ENCODE data around the gene TMED1.

The TMED1 gene

GRCh38 chr19:10809651-10810285 lies 26.2 kb downstream of the TMED1 start:
- no peaks in the 10 kb centered on the region for H3K4me1 ChIP-seq (ENCODE audit: control insufficient read depth, insufficient read depth, low read length)
- WGBS (ENCODE audit: insufficient coverage, insufficient read length), result no CpG with 5 or more reads among the region's 15 CpGs
- no peaks in the 10 kb centered on the region for H3K9me3 ChIP-seq (ENCODE audit: control insufficient read depth, insufficient read depth, low read length)
- H3K27me3 ChIP-seq (ENCODE audit: control insufficient read depth, insufficient read depth, low read length), result no peaks in the 10 kb centered on the region
- no peak overlapping the region for H3K4me3 ChIP-seq (ENCODE audit: low read length)
- peaks cover 15% of the 10 kb centered on the region for H3K36me3 ChIP-seq (ENCODE audit: control insufficient read depth, insufficient read depth, low read length)
- no peak overlapping the region for H3K27ac ChIP-seq (ENCODE audit: low read length)
- DNase-seq (ENCODE audit: low read depth, low spot score), result no peak

GRCh38 chr19:10808937-10809649 lies 26.9 kb downstream of the TMED1 start:
- Histone ChIP-seq H3K36me3 (ENCODE audit: control insufficient read depth, insufficient read depth, low read length) (peaks cover 17% of the 10 kb centered on the region), H3K27me3 (ENCODE audit: control insufficient read depth, insufficient read depth, low read length) (no peaks in the 10 kb centered on the region), H3K27ac (ENCODE audit: low read length) (no peak overlapping the region), H3K9me3 (ENCODE audit: control insufficient read depth, insufficient read depth, low read length) (no peaks in the 10 kb centered on the region), H3K4me3 (ENCODE audit: low read length) (no peak overlapping the region), H3K4me1 (ENCODE audit: control insufficient read depth, insufficient read depth, low read length) (no peaks in the 10 kb centered on the region)
- no CpG with 5 or more reads among the region's 10 CpGs for WGBS (ENCODE audit: insufficient coverage, insufficient read length)
- no peak for DNase-seq (ENCODE audit: low read depth, low spot score)

GRCh38 chr19:10805758-10806247 lies 30.2 kb downstream of the TMED1 start:
- Histone ChIP-seq H3K27ac (ENCODE audit: low read length) (no peak overlapping the region), H3K4me1 (ENCODE audit: control insufficient read depth, insufficient read depth, low read length) (no peaks in the 10 kb centered on the region), H3K27me3 (ENCODE audit: control insufficient read depth, insufficient read depth, low read length) (no peaks in the 10 kb centered on the region), H3K9me3 (ENCODE audit: control insufficient read depth, insufficient read depth, low read length) (no peaks in the 10 kb centered on the region), H3K36me3 (ENCODE audit: control insufficient read depth, insufficient read depth, low read length) (0 out of 2 replicates have a peak, but pooled peaks cover 10% of the 10 kb centered on the region), H3K4me3 (ENCODE audit: low read length) (no peak overlapping the region)
- no peak for DNase-seq (ENCODE audit: low read depth, low spot score)
- no CpG with 5 or more reads among the region's 11 CpGs for WGBS (ENCODE audit: insufficient coverage, insufficient read length)

- no peak for DNase-seq (ENCODE audit: low read depth, low spot score)
- no peaks in the 10 kb centered on the region for H3K4me1 ChIP-seq (ENCODE audit: control insufficient read depth, insufficient read depth, low read length)
- H3K9me3 ChIP-seq (ENCODE audit: control insufficient read depth, insufficient read depth, low read length), result no peaks in the 10 kb centered on the region
- H3K4me3 ChIP-seq (ENCODE audit: low read length), result no peak overlapping the region
- no peaks in the 10 kb centered on the region for H3K27me3 ChIP-seq (ENCODE audit: control insufficient read depth, insufficient read depth, low read length)
- no CpG with 5 or more reads among the region's 11 CpGs for WGBS (ENCODE audit: insufficient coverage, insufficient read length)
- H3K27ac ChIP-seq (ENCODE audit: low read length), result no peak overlapping the region
- 0 out of 2 replicates have a peak, but pooled peaks cover 10% of the 10 kb centered on the region for H3K36me3 ChIP-seq (ENCODE audit: control insufficient read depth, insufficient read depth, low read length)
Observed at GRCh38 chr19:10805065-10805757, 30.8 kb downstream of the TMED1 start.

- Histone ChIP-seq H3K4me3 (ENCODE audit: low read length) (no peak overlapping the region), H3K27ac (ENCODE audit: low read length) (no peak overlapping the region), H3K27me3 (ENCODE audit: control insufficient read depth, insufficient read depth, low read length) (no peaks in the 10 kb centered on the region), H3K36me3 (ENCODE audit: control insufficient read depth, insufficient read depth, low read length) (peaks cover 10% of the 10 kb centered on the region; the same call in 1 of the 2 replicates), H3K9me3 (ENCODE audit: control insufficient read depth, insufficient read depth, low read length) (no peaks in the 10 kb centered on the region), H3K4me1 (ENCODE audit: control insufficient read depth, insufficient read depth, low read length) (no peaks in the 10 kb centered on the region)
- no peak for DNase-seq (ENCODE audit: low read depth, low spot score)
- WGBS (ENCODE audit: insufficient coverage, insufficient read length), result no CpG with 5 or more reads among the region's 9 CpGs
Observed at GRCh38 chr19:10803252-10803651, 32.8 kb downstream of the TMED1 start.

- Histone ChIP-seq H3K27me3 (ENCODE audit: control insufficient read depth, insufficient read depth, low read length) (no peaks in the 10 kb centered on the region), H3K36me3 (ENCODE audit: control insufficient read depth, insufficient read depth, low read length) (peaks cover 13% of the 10 kb centered on the region; the same call in 1 of the 2 replicates), H3K9me3 (ENCODE audit: control insufficient read depth, insufficient read depth, low read length) (no peaks in the 10 kb centered on the region), H3K4me3 (ENCODE audit: low read length) (no peak overlapping the region), H3K4me1 (ENCODE audit: control insufficient read depth, insufficient read depth, low read length) (no peaks in the 10 kb centered on the region), H3K27ac (ENCODE audit: low read length) (no peak overlapping the region)
- no CpG with 5 or more reads among the region's 5 CpGs for WGBS (ENCODE audit: insufficient coverage, insufficient read length)
- DNase-seq (ENCODE audit: low read depth, low spot score), result no peak
Observed at GRCh38 chr19:10802479-10802878, 33.5 kb downstream of the TMED1 start.

- WGBS (ENCODE audit: insufficient coverage, insufficient read length), result no CpG with 5 or more reads among the region's 9 CpGs
- H3K27me3 ChIP-seq (ENCODE audit: control insufficient read depth, insufficient read depth, low read length), result no peaks in the 10 kb centered on the region
- no peaks in the 10 kb centered on the region for H3K4me1 ChIP-seq (ENCODE audit: control insufficient read depth, insufficient read depth, low read length)
- no peak for DNase-seq (ENCODE audit: low read depth, low spot score)
- peaks cover 11% of the 10 kb centered on the region; the same call in 1 of the 2 replicates for H3K36me3 ChIP-seq (ENCODE audit: control insufficient read depth, insufficient read depth, low read length)
- H3K27ac ChIP-seq (ENCODE audit: low read length), result no peak overlapping the region
- no peak overlapping the region for H3K4me3 ChIP-seq (ENCODE audit: low read length)
- no peaks in the 10 kb centered on the region for H3K9me3 ChIP-seq (ENCODE audit: control insufficient read depth, insufficient read depth, low read length)
Observed at GRCh38 chr19:10800488-10800887, 35.5 kb downstream of the TMED1 start.

GRCh38 chr19:10797541-10798256 lies 38.3 kb downstream of the TMED1 start:
- Histone ChIP-seq H3K27me3 (ENCODE audit: control insufficient read depth, insufficient read depth, low read length) (no peaks in the 10 kb centered on the region), H3K4me1 (ENCODE audit: control insufficient read depth, insufficient read depth, low read length) (no peaks in the 10 kb centered on the region), H3K36me3 (ENCODE audit: control insufficient read depth, insufficient read depth, low read length) (peaks cover 14% of the 10 kb centered on the region; the same call in 1 of the 2 replicates), H3K4me3 (ENCODE audit: low read length) (no peak overlapping the region), H3K9me3 (ENCODE audit: control insufficient read depth, insufficient read depth, low read length) (no peaks in the 10 kb centered on the region), H3K27ac (ENCODE audit: low read length) (no peak overlapping the region)
- no CpG with 5 or more reads among the region's 19 CpGs for WGBS (ENCODE audit: insufficient coverage, insufficient read length)
- DNase-seq (ENCODE audit: low read depth, low spot score), result no peak

GRCh38 chr19:10797078-10797477 lies 38.9 kb downstream of the TMED1 start:
- WGBS (ENCODE audit: insufficient coverage, insufficient read length), result no CpG with 5 or more reads among the region's 14 CpGs
- Histone ChIP-seq H3K4me3 (ENCODE audit: low read length) (no peak overlapping the region), H3K27me3 (ENCODE audit: control insufficient read depth, insufficient read depth, low read length) (no peaks in the 10 kb centered on the region), H3K4me1 (ENCODE audit: control insufficient read depth, insufficient read depth, low read length) (no peaks in the 10 kb centered on the region), H3K36me3 (ENCODE audit: control insufficient read depth, insufficient read depth, low read length) (peaks cover 13% of the 10 kb centered on the region; the same call in 1 of the 2 replicates), H3K9me3 (ENCODE audit: control insufficient read depth, insufficient read depth, low read length) (no peaks in the 10 kb centered on the region), H3K27ac (ENCODE audit: low read length) (no peak overlapping the region)
- DNase-seq (ENCODE audit: low read depth, low spot score), result no peak

- H3K27ac ChIP-seq (ENCODE audit: low read length), result no peak overlapping the region
- no peaks in the 10 kb centered on the region for H3K9me3 ChIP-seq (ENCODE audit: control insufficient read depth, insufficient read depth, low read length)
- no peaks in the 10 kb centered on the region for H3K27me3 ChIP-seq (ENCODE audit: control insufficient read depth, insufficient read depth, low read length)
- no peak for DNase-seq (ENCODE audit: low read depth, low spot score)
- WGBS (ENCODE audit: insufficient coverage, insufficient read length), result no CpG with 5 or more reads among the region's 19 CpGs
- H3K4me1 ChIP-seq (ENCODE audit: control insufficient read depth, insufficient read depth, low read length), result no peaks in the 10 kb centered on the region
- H3K36me3 ChIP-seq (ENCODE audit: control insufficient read depth, insufficient read depth, low read length), result peaks cover 12% of the 10 kb centered on the region; the same call in 1 of the 2 replicates
- no peak overlapping the region for H3K4me3 ChIP-seq (ENCODE audit: low read length)
Observed at GRCh38 chr19:10796653-10797052, 39.4 kb downstream of the TMED1 start.
